ENCODE measurements around the gene SNX24.

Gene SNX24

GRCh38 chr5:122996091-122996490 is 150.7 kb downstream of the SNX24 start:
- no peak for DNase-seq
- Mint-ChIP-seq H3K27ac (no peak overlapping the region), H3K27me3 (ENCODE audit: low read depth, poor library complexity) (peaks cover 3% of the 10 kb centered on the region), H3K4me3 (no peak overlapping the region), H3K9me3 (no peaks in the 10 kb centered on the region), H3K4me1 (peaks cover 15% of the 10 kb centered on the region), H3K36me3 (ENCODE audit: low read depth) (no peaks in the 10 kb centered on the region)
- TF ChIP-seq CTCF (IDR thresholded peaks at IDR 0.05) = no peak

- no peak for TF ChIP-seq CTCF (IDR thresholded peaks at IDR 0.05)
- Mint-ChIP-seq H3K27ac (no peak overlapping the region), H3K4me1 (peaks cover 26% of the 10 kb centered on the region), H3K36me3 (ENCODE audit: low read depth) (no peaks in the 10 kb centered on the region), H3K27me3 (ENCODE audit: low read depth, poor library complexity) (peaks cover 3% of the 10 kb centered on the region), H3K9me3 (no peaks in the 10 kb centered on the region), H3K4me3 (no peak overlapping the region)
- DNase-seq = no peak
These were observed 151.9 kb downstream of the SNX24 start for GRCh38 chr5:122997294-122997693.

GRCh38 chr5:122999947-123000563 is 154.6 kb downstream of the SNX24 start:
- no peak overlapping the region for H3K27ac Mint-ChIP-seq
- H3K36me3 Mint-ChIP-seq (ENCODE audit: low read depth) = no peaks in the 10 kb centered on the region
- H3K4me1 Mint-ChIP-seq = peaks cover 26% of the 10 kb centered on the region
- DNase-seq = peak; percentile 70
- no peak overlapping the region for H3K4me3 Mint-ChIP-seq
- H3K9me3 Mint-ChIP-seq = no peaks in the 10 kb centered on the region
- peak; percentile 70 for TF ChIP-seq CTCF (IDR thresholded peaks at IDR 0.05)
- H3K27me3 Mint-ChIP-seq (ENCODE audit: low read depth, poor library complexity) = peaks cover 6% of the 10 kb centered on the region

- H3K27me3 Mint-ChIP-seq (ENCODE audit: low read depth, poor library complexity) = peaks cover 6% of the 10 kb centered on the region
- no peak for TF ChIP-seq CTCF (IDR thresholded peaks at IDR 0.05)
- peaks cover 26% of the 10 kb centered on the region for H3K4me1 Mint-ChIP-seq
- no peak for DNase-seq
- no peaks in the 10 kb centered on the region for H3K9me3 Mint-ChIP-seq
- no peaks in the 10 kb centered on the region for H3K36me3 Mint-ChIP-seq (ENCODE audit: low read depth)
- H3K4me3 Mint-ChIP-seq = no peak overlapping the region
- H3K27ac Mint-ChIP-seq = no peak overlapping the region
These were observed 155.3 kb downstream of the SNX24 start for GRCh38 chr5:123000731-123001130.

- Mint-ChIP-seq H3K4me3 (no peak overlapping the region), H3K27me3 (ENCODE audit: low read depth, poor library complexity) (peaks cover 6% of the 10 kb centered on the region), H3K4me1 (peaks cover 26% of the 10 kb centered on the region), H3K27ac (peak overlapping the region; percentile 6), H3K9me3 (no peaks in the 10 kb centered on the region), H3K36me3 (ENCODE audit: low read depth) (peaks cover 5% of the 10 kb centered on the region)
- DNase-seq = peak; percentile 29
- no peak for TF ChIP-seq CTCF (IDR thresholded peaks at IDR 0.05)
These were observed 156.4 kb downstream of the SNX24 start for GRCh38 chr5:123001808-123002207.

GRCh38 chr5:123007182-123007581 is 161.8 kb downstream of the SNX24 start:
- Mint-ChIP-seq H3K36me3 (ENCODE audit: low read depth) (peaks cover 14% of the 10 kb centered on the region), H3K27ac (no peak overlapping the region), H3K9me3 (no peaks in the 10 kb centered on the region), H3K27me3 (ENCODE audit: low read depth, poor library complexity) (peaks cover 3% of the 10 kb centered on the region), H3K4me1 (no peaks in the 10 kb centered on the region), H3K4me3 (no peak overlapping the region)
- peak; percentile 4 for DNase-seq
- TF ChIP-seq CTCF (IDR thresholded peaks at IDR 0.05) = no peak

Measured in nephron progenitor cell (in vitro differentiated cells).